GM19328 (cell line): Measurements from ENCODE around the gene WWTR1.

ENCODE experiments used
- ATAC-seq: cut with Tn5 transposase; IDR thresholded peaks from one replicate; pipeline ENCODE4 v1.9.1; 2021; ENCODE audit warnings: mild to moderate bottlenecking, moderate library complexity; ENCODE audit not compliant: unreplicated experiment

Gene WWTR1

DNA sequence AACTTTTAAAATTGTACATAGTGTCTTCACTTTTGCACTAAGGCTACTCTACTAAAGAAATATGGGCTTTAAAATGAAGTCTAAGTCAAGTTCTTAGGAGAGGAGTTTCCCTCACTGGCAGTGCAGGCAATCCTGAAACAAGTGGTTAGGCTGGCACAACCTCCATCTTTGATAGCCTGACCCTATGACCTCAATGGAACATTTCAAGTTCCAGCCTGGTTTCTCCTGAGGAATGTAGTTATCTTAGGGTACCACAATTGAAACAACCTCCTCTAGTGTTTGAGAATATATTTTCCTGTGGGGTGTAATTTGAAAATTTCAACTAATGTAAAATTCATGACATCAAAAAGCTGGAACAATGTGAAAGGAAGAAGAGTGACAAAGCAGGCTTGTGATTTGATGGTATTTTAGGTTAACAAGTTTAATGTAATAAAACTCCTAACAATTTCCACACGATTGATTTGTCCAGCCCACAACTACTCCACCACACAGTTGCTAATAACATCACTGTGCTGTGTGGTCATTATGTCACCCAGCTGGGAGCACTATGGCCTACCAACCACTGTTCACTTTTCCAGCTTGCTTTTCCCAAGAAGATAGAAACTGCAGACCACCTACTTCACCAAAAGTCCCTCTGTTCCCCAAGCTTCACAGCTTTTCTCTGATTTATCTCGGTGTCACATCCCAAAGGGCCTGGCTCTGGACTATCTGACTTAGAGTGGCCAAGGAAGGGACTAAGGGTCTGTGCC is 1.8 kb downstream of the WWTR1 start:
- ATAC-seq = no peak

DNA sequence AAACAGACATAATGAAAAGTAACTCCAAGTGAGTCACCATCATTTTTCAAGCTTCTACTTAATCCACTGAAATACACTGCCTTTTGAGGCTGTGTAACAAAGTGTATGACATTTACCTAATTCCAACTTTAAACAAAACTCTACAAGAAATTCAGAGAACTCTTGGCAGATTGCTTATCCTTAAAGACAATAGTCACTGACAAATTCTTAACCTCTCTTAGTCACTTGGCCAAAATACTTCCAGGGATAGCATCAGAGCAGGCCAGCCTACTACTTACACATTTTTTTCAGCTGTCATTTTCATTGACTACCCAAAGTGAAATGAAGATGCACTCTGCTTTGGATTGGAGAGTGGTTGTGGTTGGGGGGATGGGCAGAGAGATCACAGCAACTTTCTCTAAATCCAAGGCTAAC is 3.6 kb downstream of the WWTR1 start:
- ATAC-seq = no peak

- ATAC-seq = no peak
Measured at GRCh38 chr3:149653564-149653963, 4.3 kb downstream of the WWTR1 start.

GRCh38 chr3:149653136-149653535 is 4.7 kb downstream of the WWTR1 start:
- no peak for ATAC-seq

GRCh38 chr3:149650828-149651227 is 7.0 kb downstream of the WWTR1 start:
- no peak for ATAC-seq

- no peak for ATAC-seq
Measured at GRCh38 chr3:149648525-149648924, 9.3 kb downstream of the WWTR1 start.

DNA sequence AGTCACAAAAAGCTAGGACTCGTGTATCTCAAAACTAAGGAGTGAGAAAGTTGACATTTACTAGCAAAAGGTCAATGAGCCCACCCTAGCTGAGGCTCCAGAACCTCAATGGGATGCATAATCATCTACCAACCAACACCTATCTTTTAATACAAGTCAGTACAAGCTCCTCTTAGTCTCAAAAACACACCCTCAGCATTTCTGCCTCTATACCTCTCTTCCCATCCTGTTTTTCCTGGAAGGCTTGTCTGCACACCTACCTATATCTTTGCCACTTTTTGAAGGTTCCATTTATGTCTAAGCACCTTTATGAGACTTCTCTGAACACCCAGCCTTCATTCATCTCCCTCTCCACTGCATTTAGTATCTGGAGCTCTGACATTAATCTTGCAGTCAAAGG is 10.0 kb downstream of the WWTR1 start:
- ATAC-seq = no peak

DNA sequence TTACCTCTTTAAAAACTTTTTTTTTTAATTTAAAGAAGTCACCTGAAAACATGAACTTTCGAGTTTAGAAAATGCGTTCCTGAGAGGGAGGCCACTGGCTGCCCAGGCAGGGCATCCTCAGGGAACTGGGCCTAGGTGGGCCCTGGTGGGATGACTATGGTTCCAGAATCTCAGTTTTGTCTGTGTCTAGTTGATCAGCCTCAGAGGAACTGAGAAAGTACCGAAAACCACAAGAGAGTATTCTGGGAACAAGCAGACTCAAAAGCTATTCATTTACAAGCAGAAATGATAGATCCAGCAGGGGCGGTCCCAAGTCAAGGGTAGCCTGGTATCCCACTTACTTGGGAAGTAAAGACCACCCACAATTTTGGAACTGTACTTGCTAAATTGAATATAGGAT is 10.5 kb downstream of the WWTR1 start:
- peak; percentile 73 for ATAC-seq

DNA sequence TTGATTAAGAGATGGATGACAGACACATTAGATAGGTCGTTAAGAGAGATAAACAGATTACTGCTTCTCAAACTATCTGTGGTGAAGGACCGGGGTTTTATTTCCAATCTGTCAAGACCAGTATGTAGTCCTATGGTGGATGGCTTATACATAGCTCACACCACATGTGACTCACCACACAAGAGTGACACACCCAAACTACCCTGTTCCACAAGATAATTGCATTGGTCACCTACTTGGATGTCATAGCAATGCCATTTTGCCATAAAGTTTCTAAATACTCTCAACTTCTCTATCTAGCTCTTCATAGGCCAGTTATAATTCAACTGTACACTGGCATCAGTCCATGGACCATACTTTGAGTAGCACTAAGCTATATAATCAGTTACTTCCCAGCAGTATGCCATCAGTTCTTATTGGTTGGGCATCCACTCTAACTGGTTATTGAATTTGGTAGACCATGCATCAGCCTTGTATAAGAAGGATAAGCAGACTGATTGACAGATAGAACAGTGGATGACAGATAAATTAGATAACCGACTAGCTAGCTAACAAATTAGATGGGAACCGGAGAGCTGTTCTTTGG is 11.6 kb downstream of the WWTR1 start:
- no peak for ATAC-seq

DNA sequence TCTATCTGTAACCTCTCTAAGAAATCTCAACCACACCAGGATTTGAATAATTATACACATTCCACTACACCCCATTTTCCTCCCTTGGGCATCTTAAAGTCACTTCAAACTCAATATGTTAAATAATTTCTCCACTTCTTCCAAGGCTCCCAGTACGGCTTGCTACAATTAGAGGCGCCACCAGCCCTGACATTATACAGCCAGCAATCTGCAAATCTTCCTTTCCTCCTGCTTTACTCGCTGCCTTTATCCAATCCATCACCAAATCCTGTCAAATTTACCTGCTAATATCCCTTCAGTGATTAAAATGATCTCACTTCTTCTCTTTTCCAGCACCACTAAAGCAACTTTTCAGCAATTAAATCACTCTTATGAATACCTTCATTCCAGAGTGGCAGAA is 13.9 kb downstream of the WWTR1 start:
- no peak for ATAC-seq

DNA sequence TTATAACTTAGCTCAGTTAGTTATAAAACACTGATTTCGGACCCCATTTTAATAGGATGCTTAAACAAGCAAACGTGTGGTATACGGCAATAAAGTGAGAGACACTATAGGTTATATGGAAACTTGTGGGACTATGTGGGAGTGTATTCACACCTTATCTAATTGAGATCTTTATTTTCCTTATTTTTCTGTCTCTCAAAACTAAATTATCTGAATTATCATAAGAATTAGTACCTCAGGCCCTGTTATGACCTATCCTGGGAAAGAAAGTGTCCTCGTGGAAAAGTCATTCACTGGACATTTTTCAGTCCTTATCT is 14.4 kb downstream of the WWTR1 start:
- no peak for ATAC-seq

DNA sequence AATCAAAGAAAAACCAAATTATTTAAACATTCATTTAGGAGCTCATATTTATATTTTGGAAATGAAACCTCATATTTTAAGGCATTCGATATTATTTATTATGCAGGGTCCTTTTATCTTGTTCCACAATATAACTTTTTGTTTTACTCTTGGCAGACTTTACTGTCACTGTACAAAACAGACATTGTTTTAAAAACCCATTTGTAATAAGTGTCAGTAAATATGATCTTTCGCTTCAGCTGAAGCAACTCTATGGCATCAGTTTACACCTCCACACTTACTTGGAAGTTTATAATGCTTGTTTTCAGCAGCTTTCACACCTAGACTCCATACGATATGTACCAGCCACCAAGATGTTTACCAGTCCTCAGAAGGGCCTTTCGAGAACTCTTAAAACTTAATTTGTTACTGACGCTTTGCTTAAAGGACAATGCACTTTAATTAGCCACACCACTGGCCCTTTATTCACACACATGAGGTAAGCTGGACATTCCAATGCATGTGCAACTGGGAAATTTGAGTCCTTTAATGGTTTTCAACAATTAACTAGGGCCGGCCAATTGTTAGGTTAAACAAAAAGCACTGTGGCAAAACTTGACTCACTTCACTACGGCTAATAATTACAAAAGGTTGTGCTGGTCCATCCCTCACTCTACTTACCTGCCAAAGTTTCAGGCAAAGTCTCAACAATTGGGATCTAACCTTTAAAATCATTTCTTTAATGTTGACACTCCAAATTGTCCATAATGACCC is 16.7 kb downstream of the WWTR1 start:
- no peak for ATAC-seq

DNA sequence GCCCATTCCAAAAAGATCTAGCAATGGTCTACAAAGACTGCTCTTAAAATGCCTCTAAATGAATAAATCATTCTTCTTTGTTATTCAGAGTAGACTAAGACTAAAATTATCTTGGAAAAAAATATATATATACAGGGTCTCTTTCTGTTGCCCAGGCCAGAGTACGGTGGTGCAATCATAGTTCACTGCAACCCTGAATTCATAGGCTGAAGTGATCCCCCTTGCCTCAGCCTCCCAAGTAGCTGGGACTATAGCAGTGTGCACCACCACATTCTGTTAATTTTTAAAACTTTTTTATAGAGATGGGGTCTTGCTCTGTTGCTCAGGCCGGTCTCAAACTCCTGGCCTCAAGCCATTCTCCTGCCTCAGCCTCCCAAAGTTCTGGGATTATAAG is 18.7 kb downstream of the WWTR1 start:
- ATAC-seq = no peak

GRCh38 chr3:149638228-149639092 is 19.4 kb downstream of the WWTR1 start:
- ATAC-seq = no peak

DNA sequence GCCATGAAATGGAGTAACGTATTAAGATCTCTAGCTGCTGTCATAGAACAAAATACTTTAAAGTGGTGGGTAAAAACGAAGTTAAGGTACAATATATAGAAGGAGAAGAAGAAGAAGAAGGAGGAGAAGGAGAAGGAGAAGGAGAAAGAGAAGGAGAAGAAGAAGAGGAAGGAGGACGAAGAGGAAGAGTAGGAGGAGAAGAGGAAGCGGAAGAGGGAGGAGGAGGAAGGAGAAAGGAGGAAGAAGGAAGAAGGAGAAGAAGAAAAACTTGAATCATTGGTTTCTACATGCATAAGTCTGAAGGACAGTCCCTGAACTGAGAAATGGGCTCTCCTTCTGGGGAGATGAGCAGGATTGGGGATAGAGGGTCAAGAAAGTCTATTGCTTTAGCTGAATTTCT is 22.4 kb downstream of the WWTR1 start:
- ATAC-seq = no peak

DNA sequence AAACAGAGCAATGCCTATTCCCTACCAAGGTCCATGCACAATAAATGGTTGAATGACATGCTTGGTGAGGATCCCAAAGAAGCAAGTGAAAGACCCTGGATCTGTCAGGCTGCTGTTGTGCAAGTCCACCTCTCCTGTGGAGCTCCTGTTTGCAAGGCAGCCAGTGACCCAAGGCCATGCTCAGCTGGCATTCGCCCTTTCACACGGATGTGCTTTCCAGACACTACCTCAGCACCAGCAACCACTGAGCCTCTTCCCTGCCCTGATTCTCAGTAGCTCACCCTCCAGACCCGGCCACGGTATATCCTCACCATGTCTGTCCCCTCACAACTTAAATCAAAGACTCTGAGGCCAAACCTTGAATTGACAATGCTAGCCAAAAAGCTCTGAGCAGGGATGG is 23.3 kb downstream of the WWTR1 start:
- ATAC-seq = no peak

- ATAC-seq = no peak
Measured at GRCh38 chr3:149634072-149634471, 23.8 kb downstream of the WWTR1 start.

GRCh38 chr3:149632225-149632624 is 25.6 kb downstream of the WWTR1 start:
- no peak for ATAC-seq

GRCh38 chr3:149630806-149631205 is 27.0 kb downstream of the WWTR1 start:
- ATAC-seq = no peak

- ATAC-seq = no peak
Measured at GRCh38 chr3:149628957-149629670, 28.7 kb downstream of the WWTR1 start.

DNA sequence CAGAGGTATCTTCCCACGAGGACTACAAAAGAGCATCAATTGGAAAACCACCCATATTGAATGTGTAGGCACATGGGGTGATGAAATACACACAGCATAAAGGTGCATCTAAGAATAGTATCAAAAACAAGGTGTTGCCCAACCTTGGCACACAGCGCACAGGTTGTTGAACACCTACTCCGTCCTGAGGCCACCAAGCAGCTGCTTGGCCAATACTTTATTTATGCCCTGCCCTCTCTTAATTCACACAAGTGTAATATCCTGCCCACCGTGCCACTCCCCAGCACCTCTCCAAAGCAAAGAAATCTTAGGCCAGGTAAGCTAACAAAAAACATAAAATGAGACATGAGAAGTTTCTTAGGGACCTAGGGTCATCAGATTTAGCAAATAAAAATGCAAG is 31.2 kb downstream of the WWTR1 start:
- no peak for ATAC-seq
